ENCODE results near the gene HASPIN.

The HASPIN gene

GRCh38 chr17:3750296-3750695, 26.6 kb downstream of the HASPIN start:
- H3K4me1 ChIP-seq (ENCODE audit: control insufficient read depth, insufficient read depth, low read length, poor library complexity, severe bottlenecking), result peaks cover 24% of the 10 kb centered on the region
- DNase-seq, result no peak
- H3K27me3 ChIP-seq (replicated peaks; ENCODE audit: control insufficient read depth, insufficient read depth, low read length, poor library complexity, severe bottlenecking), result no peaks in the 10 kb centered on the region
- H3K9me3 ChIP-seq (ENCODE audit: control insufficient read depth, low read length), result no peaks in the 10 kb centered on the region
- no peaks in the 10 kb centered on the region for H3K36me3 ChIP-seq (ENCODE audit: control insufficient read depth, insufficient read depth, low read length)
- no peak overlapping the region for H3K27ac ChIP-seq (ENCODE audit: insufficient read depth, low read length, poor library complexity, severe bottlenecking)
- no peak overlapping the region for H3K4me3 ChIP-seq (ENCODE audit: insufficient read depth, low read depth, low read length, poor library complexity, severe bottlenecking)

- peak; percentile 31 to 36 (median 35) for DNase-seq
- Histone ChIP-seq H3K36me3 (ENCODE audit: control insufficient read depth, insufficient read depth, low read length) (no peaks in the 10 kb centered on the region), H3K4me1 (ENCODE audit: control insufficient read depth, insufficient read depth, low read length, poor library complexity, severe bottlenecking) (peaks cover 30% of the 10 kb centered on the region), H3K27me3 (replicated peaks; ENCODE audit: control insufficient read depth, insufficient read depth, low read length, poor library complexity, severe bottlenecking) (no peaks in the 10 kb centered on the region), H3K4me3 (ENCODE audit: insufficient read depth, low read depth, low read length, poor library complexity, severe bottlenecking) (no peak overlapping the region), H3K9me3 (ENCODE audit: control insufficient read depth, low read length) (no peaks in the 10 kb centered on the region), H3K27ac (ENCODE audit: insufficient read depth, low read length, poor library complexity, severe bottlenecking) (peak overlapping the region; percentile 38)
Measured at GRCh38 chr17:3750926-3751325, 27.2 kb downstream of the HASPIN start.

GRCh38 chr17:3751836-3752235, 28.1 kb downstream of the HASPIN start:
- no peaks in the 10 kb centered on the region for H3K36me3 ChIP-seq (ENCODE audit: control insufficient read depth, insufficient read depth, low read length)
- H3K27ac ChIP-seq (ENCODE audit: insufficient read depth, low read length, poor library complexity, severe bottlenecking), result no peak overlapping the region
- H3K4me1 ChIP-seq (ENCODE audit: control insufficient read depth, insufficient read depth, low read length, poor library complexity, severe bottlenecking), result peaks cover 31% of the 10 kb centered on the region
- no peaks in the 10 kb centered on the region for H3K9me3 ChIP-seq (ENCODE audit: control insufficient read depth, low read length)
- H3K4me3 ChIP-seq (ENCODE audit: insufficient read depth, low read depth, low read length, poor library complexity, severe bottlenecking), result no peak overlapping the region
- no peaks in the 10 kb centered on the region for H3K27me3 ChIP-seq (replicated peaks; ENCODE audit: control insufficient read depth, insufficient read depth, low read length, poor library complexity, severe bottlenecking)
- DNase-seq, result no peak

- Histone ChIP-seq H3K4me1 (ENCODE audit: control insufficient read depth, insufficient read depth, low read length, poor library complexity, severe bottlenecking) (peaks cover 31% of the 10 kb centered on the region), H3K27ac (ENCODE audit: insufficient read depth, low read length, poor library complexity, severe bottlenecking) (no peak overlapping the region), H3K4me3 (ENCODE audit: insufficient read depth, low read depth, low read length, poor library complexity, severe bottlenecking) (no peak overlapping the region)
Measured at GRCh38 chr17:3753624-3754023, 29.9 kb downstream of the HASPIN start.

GRCh38 chr17:3754066-3754457, 30.4 kb downstream of the HASPIN start:
- H3K4me1 ChIP-seq (ENCODE audit: control insufficient read depth, insufficient read depth, low read length, poor library complexity, severe bottlenecking), result peaks cover 31% of the 10 kb centered on the region
- H3K27me3 ChIP-seq (replicated peaks; ENCODE audit: control insufficient read depth, insufficient read depth, low read length, poor library complexity, severe bottlenecking), result no peaks in the 10 kb centered on the region
- H3K27ac ChIP-seq (ENCODE audit: insufficient read depth, low read length, poor library complexity, severe bottlenecking), result no peak overlapping the region
- no peak for DNase-seq
- H3K9me3 ChIP-seq (ENCODE audit: control insufficient read depth, low read length), result no peaks in the 10 kb centered on the region
- no peaks in the 10 kb centered on the region for H3K36me3 ChIP-seq (ENCODE audit: control insufficient read depth, insufficient read depth, low read length)
- H3K4me3 ChIP-seq (ENCODE audit: insufficient read depth, low read depth, low read length, poor library complexity, severe bottlenecking), result no peak overlapping the region

More at GRCh38 chr17:3753624-3754023, 29.9 kb downstream of the HASPIN start:
- Histone ChIP-seq H3K27me3 (replicated peaks; ENCODE audit: control insufficient read depth, insufficient read depth, low read length, poor library complexity, severe bottlenecking) (no peaks in the 10 kb centered on the region), H3K9me3 (ENCODE audit: control insufficient read depth, low read length) (no peaks in the 10 kb centered on the region), H3K36me3 (ENCODE audit: control insufficient read depth, insufficient read depth, low read length) (no peaks in the 10 kb centered on the region)
- no peak for DNase-seq

- DNase-seq, result peak; percentile 76 to 81 (median 79)
- Histone ChIP-seq H3K36me3 (ENCODE audit: control insufficient read depth, insufficient read depth, low read length) (no peaks in the 10 kb centered on the region), H3K4me1 (ENCODE audit: control insufficient read depth, insufficient read depth, low read length, poor library complexity, severe bottlenecking) (peaks cover 31% of the 10 kb centered on the region), H3K9me3 (ENCODE audit: control insufficient read depth, low read length) (no peaks in the 10 kb centered on the region), H3K4me3 (ENCODE audit: insufficient read depth, low read depth, low read length, poor library complexity, severe bottlenecking) (peak overlapping the region; percentile 49), H3K27ac (ENCODE audit: insufficient read depth, low read length, poor library complexity, severe bottlenecking) (peak overlapping the region; percentile 58), H3K27me3 (replicated peaks; ENCODE audit: control insufficient read depth, insufficient read depth, low read length, poor library complexity, severe bottlenecking) (no peaks in the 10 kb centered on the region)
Measured at GRCh38 chr17:3754458-3755334, 31.0 kb downstream of the HASPIN start.

GRCh38 chr17:3755335-3756030, 31.8 kb downstream of the HASPIN start:
- no peak for DNase-seq
- Histone ChIP-seq H3K27me3 (replicated peaks; ENCODE audit: control insufficient read depth, insufficient read depth, low read length, poor library complexity, severe bottlenecking) (no peaks in the 10 kb centered on the region), H3K36me3 (ENCODE audit: control insufficient read depth, insufficient read depth, low read length) (no peaks in the 10 kb centered on the region), H3K4me3 (ENCODE audit: insufficient read depth, low read depth, low read length, poor library complexity, severe bottlenecking) (peak overlapping the region; percentile 49), H3K9me3 (ENCODE audit: control insufficient read depth, low read length) (no peaks in the 10 kb centered on the region), H3K4me1 (ENCODE audit: control insufficient read depth, insufficient read depth, low read length, poor library complexity, severe bottlenecking) (peaks cover 24% of the 10 kb centered on the region), H3K27ac (ENCODE audit: insufficient read depth, low read length, poor library complexity, severe bottlenecking) (peak overlapping the region; percentile 58)

GRCh38 chr17:3759597-3760216, 36.0 kb downstream of the HASPIN start:
- no peaks in the 10 kb centered on the region for H3K27me3 ChIP-seq (replicated peaks; ENCODE audit: control insufficient read depth, insufficient read depth, low read length, poor library complexity, severe bottlenecking)
- H3K4me1 ChIP-seq (ENCODE audit: control insufficient read depth, insufficient read depth, low read length, poor library complexity, severe bottlenecking), result peaks cover 16% of the 10 kb centered on the region
- no peak for DNase-seq
- no peaks in the 10 kb centered on the region for H3K9me3 ChIP-seq (ENCODE audit: control insufficient read depth, low read length)
- H3K4me3 ChIP-seq (ENCODE audit: insufficient read depth, low read depth, low read length, poor library complexity, severe bottlenecking), result no peak overlapping the region
- H3K27ac ChIP-seq (ENCODE audit: insufficient read depth, low read length, poor library complexity, severe bottlenecking), result no peak overlapping the region
- no peaks in the 10 kb centered on the region for H3K36me3 ChIP-seq (ENCODE audit: control insufficient read depth, insufficient read depth, low read length)

GRCh38 chr17:3761036-3761917, 37.6 kb downstream of the HASPIN start:
- Histone ChIP-seq H3K27ac (ENCODE audit: insufficient read depth, low read length, poor library complexity, severe bottlenecking) (no peak overlapping the region), H3K27me3 (replicated peaks; ENCODE audit: control insufficient read depth, insufficient read depth, low read length, poor library complexity, severe bottlenecking) (no peaks in the 10 kb centered on the region), H3K36me3 (ENCODE audit: control insufficient read depth, insufficient read depth, low read length) (no peaks in the 10 kb centered on the region), H3K9me3 (ENCODE audit: control insufficient read depth, low read length) (no peaks in the 10 kb centered on the region), H3K4me3 (ENCODE audit: insufficient read depth, low read depth, low read length, poor library complexity, severe bottlenecking) (no peak overlapping the region), H3K4me1 (ENCODE audit: control insufficient read depth, insufficient read depth, low read length, poor library complexity, severe bottlenecking) (peaks cover 15% of the 10 kb centered on the region)
- DNase-seq, result no peak
